ENCODE measurements around the gene TENM3. TPM values are rescaled to one million over a fixed set of nuclear protein-coding genes. Genes with fewer than 3 reads are reported as not detected.

TENM3 gene
- total and polyA plus RNA-seq, 5 donors from 2014 or later: not detected

DNA sequence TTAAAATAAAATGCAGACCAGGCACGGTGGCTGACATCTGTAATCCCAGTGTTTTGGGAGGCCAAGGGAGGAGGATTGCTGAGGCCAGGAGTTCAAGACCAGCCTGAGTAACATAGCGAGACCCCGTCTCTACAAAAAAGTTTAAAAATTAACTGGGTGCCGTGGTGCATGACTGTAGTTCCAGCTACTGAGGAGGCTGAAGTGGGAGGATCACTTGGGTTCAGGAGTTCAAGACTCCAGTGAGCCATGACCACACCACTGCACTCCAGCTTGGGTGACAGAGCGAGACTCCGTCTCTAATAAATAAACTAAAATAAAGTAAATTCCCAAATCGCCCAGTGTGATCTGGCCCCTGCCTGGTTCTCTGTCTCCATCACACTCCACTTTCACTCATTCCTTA is 43.7 kb downstream of the TENM3 start:
- Mint-ChIP-seq H3K27ac (no peak overlapping the region), H3K27me3 (no peaks in the 10 kb centered on the region), H3K4me3 (no peak overlapping the region), H3K9me3 (peaks cover 0 to 4% (median 0%) of the 10 kb centered on the region in 7 donors), H3K36me3 (no peaks in the 10 kb centered on the region), H3K4me1 (no peaks in the 10 kb centered on the region)
- DNase-seq (no peak), ATAC-seq (ENCODE audit: low read depth in 2 of 2) (no peak)
- Histone ChIP-seq H3K9me3 (ENCODE audit: control insufficient read depth in 2 of 2, low read length in 2 of 2) (no peaks in the 10 kb centered on the region), H3K4me3 (ENCODE audit: low read depth, low read length) (no peak overlapping the region), H3K27me3 (ENCODE audit: control insufficient read depth, insufficient read depth, low read length) (no peaks in the 10 kb centered on the region), H3K36me3 (ENCODE audit: control insufficient read depth, insufficient read depth, low read length) (no peaks in the 10 kb centered on the region), H3K4me1 (ENCODE audit: control insufficient read depth, insufficient read depth, low read length, poor library complexity, severe bottlenecking) (no peaks in the 10 kb centered on the region), H3K27ac (ENCODE audit: insufficient read depth, low read length, poor library complexity, severe bottlenecking) (no peak overlapping the region)

DNA sequence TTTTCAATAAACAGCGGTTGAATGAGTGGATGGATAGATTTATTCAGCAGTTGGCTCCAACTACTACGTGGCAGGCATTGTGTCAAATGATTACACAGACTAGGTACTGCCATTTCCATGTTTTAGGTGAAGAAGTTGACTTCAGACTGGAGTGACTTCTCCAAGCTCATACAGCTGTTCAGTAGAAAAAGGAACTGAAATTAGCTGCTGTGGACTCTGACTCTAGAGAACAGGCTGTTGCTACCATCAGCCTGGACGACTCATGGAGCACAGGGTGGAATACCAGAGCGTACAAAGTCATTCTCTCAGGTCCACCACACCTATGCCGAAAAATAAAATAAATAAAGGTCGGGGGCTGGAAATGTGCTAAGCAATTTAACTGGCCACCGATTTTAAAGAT is 45.3 kb downstream of the TENM3 start:
- Histone ChIP-seq H3K27me3 (ENCODE audit: control insufficient read depth, insufficient read depth, low read length) (no peaks in the 10 kb centered on the region), H3K36me3 (ENCODE audit: control insufficient read depth, insufficient read depth, low read length) (no peaks in the 10 kb centered on the region), H3K4me3 (ENCODE audit: low read depth, low read length) (no peak overlapping the region), H3K9me3 (ENCODE audit: control insufficient read depth in 2 of 2, low read length in 2 of 2) (no peaks in the 10 kb centered on the region), H3K4me1 (ENCODE audit: control insufficient read depth, insufficient read depth, low read length, poor library complexity, severe bottlenecking) (no peaks in the 10 kb centered on the region), H3K27ac (ENCODE audit: insufficient read depth, low read length, poor library complexity, severe bottlenecking) (no peak overlapping the region)
- H3K27me3 Mint-ChIP-seq: no peaks in the 10 kb centered on the region
- H3K27ac Mint-ChIP-seq: no peak overlapping the region
- no peak for DNase-seq
- ATAC-seq (ENCODE audit: low read depth in 2 of 2): no peak
- H3K4me3 Mint-ChIP-seq: no peak overlapping the region
- no peaks in the 10 kb centered on the region for H3K36me3 Mint-ChIP-seq
- peaks cover 0 to 5% (median 3%) of the 10 kb centered on the region in 7 donors for H3K9me3 Mint-ChIP-seq
- no peaks in the 10 kb centered on the region for H3K4me1 Mint-ChIP-seq

GRCh38 chr4:182289809-182290208 is 46.6 kb downstream of the TENM3 start:
- no peaks in the 10 kb centered on the region for H3K4me1 ChIP-seq (ENCODE audit: control insufficient read depth, insufficient read depth, low read length, poor library complexity, severe bottlenecking)
- Mint-ChIP-seq H3K27me3 (no peaks in the 10 kb centered on the region), H3K36me3 (no peaks in the 10 kb centered on the region), H3K27ac (no peak overlapping the region), H3K4me1 (no peaks in the 10 kb centered on the region), H3K9me3 (peaks cover 0 to 5% (median 3%) of the 10 kb centered on the region in 7 donors), H3K4me3 (no peak overlapping the region)
- DNase-seq (no peak), ATAC-seq (ENCODE audit: low read depth in 2 of 2) (no peak)
- no peak overlapping the region for H3K4me3 ChIP-seq (ENCODE audit: low read depth, low read length)
- no peaks in the 10 kb centered on the region for H3K27me3 ChIP-seq (ENCODE audit: control insufficient read depth, insufficient read depth, low read length)
- no peaks in the 10 kb centered on the region for H3K9me3 ChIP-seq (ENCODE audit: control insufficient read depth in 2 of 2, low read length in 2 of 2)
- no peak overlapping the region for H3K27ac ChIP-seq (ENCODE audit: insufficient read depth, low read length, poor library complexity, severe bottlenecking)
- no peaks in the 10 kb centered on the region for H3K36me3 ChIP-seq (ENCODE audit: control insufficient read depth, insufficient read depth, low read length)

- H3K27ac Mint-ChIP-seq: no peak overlapping the region
- ATAC-seq (ENCODE audit: low read depth in 2 of 2): no peak
- Histone ChIP-seq H3K27me3 (ENCODE audit: control insufficient read depth, insufficient read depth, low read length) (no peaks in the 10 kb centered on the region), H3K9me3 (ENCODE audit: control insufficient read depth in 2 of 2, low read length in 2 of 2) (no peaks in the 10 kb centered on the region), H3K4me1 (ENCODE audit: control insufficient read depth, insufficient read depth, low read length, poor library complexity, severe bottlenecking) (no peaks in the 10 kb centered on the region), H3K36me3 (ENCODE audit: control insufficient read depth, insufficient read depth, low read length) (no peaks in the 10 kb centered on the region), H3K4me3 (ENCODE audit: low read depth, low read length) (no peak overlapping the region), H3K27ac (ENCODE audit: insufficient read depth, low read length, poor library complexity, severe bottlenecking) (no peak overlapping the region)
- H3K27me3 Mint-ChIP-seq: no peaks in the 10 kb centered on the region
- H3K4me1 Mint-ChIP-seq: no peaks in the 10 kb centered on the region
- H3K4me3 Mint-ChIP-seq: no peak overlapping the region
- DNase-seq: no peak
- H3K9me3 Mint-ChIP-seq: peaks cover 0 to 5% (median 3%) of the 10 kb centered on the region in 7 donors
- H3K36me3 Mint-ChIP-seq: no peaks in the 10 kb centered on the region
Observed at GRCh38 chr4:182291175-182291574, 48.0 kb downstream of the TENM3 start.

- Histone ChIP-seq H3K9me3 (ENCODE audit: control insufficient read depth in 2 of 2, low read length in 2 of 2) (no peaks in the 10 kb centered on the region), H3K36me3 (ENCODE audit: control insufficient read depth, insufficient read depth, low read length) (no peaks in the 10 kb centered on the region), H3K27ac (ENCODE audit: insufficient read depth, low read length, poor library complexity, severe bottlenecking) (no peak overlapping the region), H3K4me3 (ENCODE audit: low read depth, low read length) (no peak overlapping the region), H3K27me3 (ENCODE audit: control insufficient read depth, insufficient read depth, low read length) (no peaks in the 10 kb centered on the region), H3K4me1 (ENCODE audit: control insufficient read depth, insufficient read depth, low read length, poor library complexity, severe bottlenecking) (no peaks in the 10 kb centered on the region)
- DNase-seq: no peak
- Mint-ChIP-seq H3K4me1 (no peaks in the 10 kb centered on the region), H3K4me3 (no peak overlapping the region), H3K9me3 (peaks cover 0 to 5% (median 3%) of the 10 kb centered on the region in 7 donors), H3K27me3 (no peaks in the 10 kb centered on the region), H3K27ac (no peak overlapping the region), H3K36me3 (no peaks in the 10 kb centered on the region)
- ATAC-seq (ENCODE audit: low read depth in 2 of 2): no peak
Observed at GRCh38 chr4:182291597-182292270, 48.5 kb downstream of the TENM3 start.

DNA sequence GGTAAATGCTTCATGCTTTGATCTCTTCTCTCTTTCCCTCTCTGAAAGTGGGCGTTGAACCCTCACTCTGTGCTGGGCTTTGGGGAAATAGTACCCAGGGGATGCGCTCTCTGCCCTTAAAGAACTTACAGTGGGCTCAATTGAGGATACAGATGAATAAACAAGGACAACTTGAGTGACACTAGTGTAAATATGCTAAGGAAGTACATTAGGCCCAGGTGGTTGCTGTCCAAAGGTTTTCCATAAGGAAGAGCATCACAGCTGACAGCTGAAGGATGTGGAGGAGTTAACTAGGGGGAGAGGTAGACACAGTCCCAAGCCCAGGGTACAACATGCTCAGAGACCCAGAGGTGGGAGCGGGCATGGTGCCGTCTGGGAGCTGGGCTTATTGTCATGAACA is 49.4 kb downstream of the TENM3 start:
- Mint-ChIP-seq H3K9me3 (peaks cover 0 to 5% (median 2%) of the 10 kb centered on the region in 7 donors), H3K4me1 (no peaks in the 10 kb centered on the region), H3K36me3 (no peaks in the 10 kb centered on the region), H3K27me3 (no peaks in the 10 kb centered on the region), H3K27ac (no peak overlapping the region), H3K4me3 (no peak overlapping the region)
- Histone ChIP-seq H3K4me3 (ENCODE audit: low read depth, low read length) (no peak overlapping the region), H3K4me1 (ENCODE audit: control insufficient read depth, insufficient read depth, low read length, poor library complexity, severe bottlenecking) (no peaks in the 10 kb centered on the region), H3K9me3 (ENCODE audit: control insufficient read depth in 2 of 2, low read length in 2 of 2) (no peaks in the 10 kb centered on the region), H3K27ac (ENCODE audit: insufficient read depth, low read length, poor library complexity, severe bottlenecking) (no peak overlapping the region), H3K36me3 (ENCODE audit: control insufficient read depth, insufficient read depth, low read length) (no peaks in the 10 kb centered on the region), H3K27me3 (ENCODE audit: control insufficient read depth, insufficient read depth, low read length) (no peaks in the 10 kb centered on the region)
- ATAC-seq (ENCODE audit: low read depth in 2 of 2) (no peak), DNase-seq (no peak)

DNA sequence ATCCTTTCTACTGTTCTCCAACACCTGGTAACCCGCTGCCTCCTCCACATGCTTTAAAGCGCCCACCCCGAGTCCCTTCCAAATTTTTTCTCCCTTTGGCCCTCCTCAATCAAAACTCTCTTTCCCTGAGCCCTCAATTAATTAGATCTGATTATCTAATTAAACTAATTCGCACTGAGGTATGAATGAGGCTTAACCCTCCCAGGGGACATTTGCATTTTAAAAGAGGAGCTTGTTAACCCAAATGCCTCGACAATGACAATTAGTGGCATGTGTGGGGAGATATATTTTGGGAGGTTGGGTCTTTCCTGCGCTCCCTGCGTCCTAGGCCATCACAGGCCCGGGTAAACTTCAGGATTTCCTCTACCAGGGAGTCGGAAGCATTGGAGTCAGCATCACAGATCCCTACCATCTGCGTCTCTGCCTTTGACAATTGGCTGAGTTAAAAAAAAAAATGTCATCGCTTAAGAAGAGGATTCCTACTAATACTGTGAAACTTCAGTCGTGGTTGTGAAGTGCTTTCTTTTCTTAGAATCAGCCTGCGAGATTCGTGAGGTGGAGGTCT is 50.6 kb downstream of the TENM3 start:
- DNase-seq (no peak), ATAC-seq (ENCODE audit: low read depth in 2 of 2) (no peak)
- no peaks in the 10 kb centered on the region for H3K27me3 Mint-ChIP-seq
- H3K36me3 Mint-ChIP-seq: no peaks in the 10 kb centered on the region
- Histone ChIP-seq H3K27ac (ENCODE audit: insufficient read depth, low read length, poor library complexity, severe bottlenecking) (no peak overlapping the region), H3K36me3 (ENCODE audit: control insufficient read depth, insufficient read depth, low read length) (no peaks in the 10 kb centered on the region), H3K27me3 (ENCODE audit: control insufficient read depth, insufficient read depth, low read length) (no peaks in the 10 kb centered on the region), H3K4me3 (ENCODE audit: low read depth, low read length) (no peak overlapping the region), H3K4me1 (ENCODE audit: control insufficient read depth, insufficient read depth, low read length, poor library complexity, severe bottlenecking) (no peaks in the 10 kb centered on the region), H3K9me3 (ENCODE audit: control insufficient read depth in 2 of 2, low read length in 2 of 2) (no peaks in the 10 kb centered on the region)
- no peak overlapping the region for H3K4me3 Mint-ChIP-seq
- H3K27ac Mint-ChIP-seq: no peak overlapping the region
- no peaks in the 10 kb centered on the region for H3K4me1 Mint-ChIP-seq
- peaks cover 0 to 5% (median 2%) of the 10 kb centered on the region in 7 donors for H3K9me3 Mint-ChIP-seq

DNA sequence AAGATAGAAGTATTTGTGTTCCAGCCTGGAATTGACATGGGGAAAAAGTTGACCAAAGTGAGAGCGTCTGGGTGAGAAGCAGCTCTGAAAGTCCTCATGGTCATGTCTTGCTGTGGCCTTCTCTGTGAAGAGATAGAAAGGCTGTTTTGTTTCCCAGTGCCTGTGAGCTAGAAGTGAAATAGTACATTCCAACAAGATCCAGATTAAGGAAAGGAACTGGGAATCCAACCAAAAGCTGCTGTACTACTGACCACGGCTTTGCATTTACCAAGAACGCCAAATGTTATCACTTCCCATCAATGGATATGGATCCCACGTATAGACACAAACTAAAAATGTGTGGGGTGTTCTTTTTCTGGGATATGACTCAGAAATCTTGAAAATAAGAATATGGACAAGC is 51.2 kb downstream of the TENM3 start:
- H3K27me3 Mint-ChIP-seq: no peaks in the 10 kb centered on the region
- Histone ChIP-seq H3K36me3 (ENCODE audit: control insufficient read depth, insufficient read depth, low read length) (no peaks in the 10 kb centered on the region), H3K4me1 (ENCODE audit: control insufficient read depth, insufficient read depth, low read length, poor library complexity, severe bottlenecking) (no peaks in the 10 kb centered on the region), H3K27ac (ENCODE audit: insufficient read depth, low read length, poor library complexity, severe bottlenecking) (no peak overlapping the region), H3K9me3 (ENCODE audit: control insufficient read depth in 2 of 2, low read length in 2 of 2) (no peaks in the 10 kb centered on the region), H3K27me3 (ENCODE audit: control insufficient read depth, insufficient read depth, low read length) (no peaks in the 10 kb centered on the region), H3K4me3 (ENCODE audit: low read depth, low read length) (no peak overlapping the region)
- no peaks in the 10 kb centered on the region for H3K36me3 Mint-ChIP-seq
- H3K9me3 Mint-ChIP-seq: peaks cover 0 to 5% (median 2%) of the 10 kb centered on the region in 7 donors
- H3K4me3 Mint-ChIP-seq: no peak overlapping the region
- no peak overlapping the region for H3K27ac Mint-ChIP-seq
- H3K4me1 Mint-ChIP-seq: no peaks in the 10 kb centered on the region
- ATAC-seq (ENCODE audit: low read depth in 2 of 2) (no peak), DNase-seq (no peak)
